H1 (cell line): Measurements from ENCODE around the gene AEBP1. TPM values are rescaled to one million over a fixed set of nuclear protein-coding genes. Genes with fewer than 3 reads are reported as not detected.

Source experiments
- CTCF ChIA-PET: fragments of 300-600 bp; sonication (Branson Sonifier 250); formaldehyde crosslinking; loops from one replicate; lab custom pipeline; 2021; ENCODE audit not compliant: partially characterized antibody; lab: Charles Lee
- POLR2A ChIA-PET: fragments of 300-600 bp; sonication (Branson Sonifier 250); formaldehyde crosslinking; loops from one replicate; lab custom pipeline; 2021; ENCODE audit warnings: inconsistent platforms; ENCODE audit not compliant: partially characterized antibody; lab: Charles Lee
- DNase-seq, 2 experiments: peaks; one replicate each; pipeline versions ENCODE4 v3.0.0 to v3.0.0-alpha.2; 2010 to 2022; ENCODE audit warnings: low spot score in 2 of 2, low read depth in 1 of 2, mixed read lengths in 1 of 2
- FAIRE-seq: peaks from 2 replicates; lab custom pipeline; 2011; peaks lifted over from hg19 to GRCh38; lab: Jason Lieb, UNC
- H2AFZ ChIP-seq: 2 replicates; pipeline ENCODE4 v1.8.1; 2012; ENCODE audit warnings: low read length, inconsistent platforms
- H2AK5ac ChIP-seq: 2 replicates; pipeline ENCODE4 v1.6.1; 2013; ENCODE audit warnings: low read depth, low read length
- H2BK120ac ChIP-seq: replicated peaks from 2 replicates; pipeline ENCODE3; 2013; ENCODE audit warnings: low read depth, low read length, inconsistent platforms
- H2BK12ac ChIP-seq: 2 replicates; pipeline ENCODE4 v1.6.1; 2013; ENCODE audit warnings: low read depth, low read length
- H2BK15ac ChIP-seq: 2 replicates; pipeline ENCODE4 v1.6.1; 2013; ENCODE audit warnings: low read length
- H2BK20ac ChIP-seq: 2 replicates; pipeline ENCODE4 v1.6.1; 2013; ENCODE audit warnings: low read length
- H2BK5ac ChIP-seq: 2 replicates; pipeline ENCODE4 v1.6.1; 2013; ENCODE audit warnings: low read depth, low read length
- H3K14ac ChIP-seq: 2 replicates; pipeline ENCODE4 v1.6.1; 2013; ENCODE audit warnings: inconsistent platforms; ENCODE audit not compliant: insufficient read length
- H3K18ac ChIP-seq: 2 replicates; pipeline ENCODE4 v1.6.1; 2013; ENCODE audit warnings: low read length; ENCODE audit errors: extremely low read depth
- H3K23ac ChIP-seq: 2 replicates; pipeline ENCODE4 v1.6.1; 2013; ENCODE audit warnings: inconsistent platforms; ENCODE audit not compliant: insufficient read length
- H3K23me2 ChIP-seq: 2 replicates; pipeline ENCODE4 v1.6.1; 2013; ENCODE audit warnings: low read depth, low read length
- H3K27ac ChIP-seq: 2 replicates; pipeline ENCODE4 v1.6.1; 2011; ENCODE audit warnings: low read depth, low read length, inconsistent platforms
- H3K27me3 ChIP-seq, 4 experiments: replicated peaks in 1 of 4; 1 replicate in 1 of 4; 2 replicates in 3 of 4; pipeline versions ENCODE4 v1.6.1 to v1.8.1; 2011 to 2013; ENCODE audit warnings: low read length in 3 of 4, mild to moderate bottlenecking in 3 of 4, inconsistent platforms in 2 of 4, mixed read lengths in 2 of 4, moderate library complexity in 1 of 4; ENCODE audit not compliant: control insufficient read depth in 3 of 4, insufficient read depth in 3 of 4; ENCODE audit errors: extremely low read depth in 1 of 4
- H3K36me3 ChIP-seq, 4 experiments: 2 replicates each; pipeline versions ENCODE4 v1.6.1 to v1.8.1; 2011 to 2013; ENCODE audit warnings: mild to moderate bottlenecking in 4 of 4, low read length in 3 of 4, moderate library complexity in 2 of 4, control low read depth in 1 of 4, inconsistent platforms in 1 of 4; ENCODE audit not compliant: insufficient read depth in 4 of 4, control insufficient read depth in 2 of 4
- H3K4ac ChIP-seq: replicated peaks from 2 replicates; pipeline ENCODE3; 2013; ENCODE audit warnings: low read length, low read depth, mixed read lengths, inconsistent platforms; ENCODE audit not compliant: insufficient read length
- H3K4me1 ChIP-seq, 4 experiments: replicated peaks in 1 of 4; 1 replicate in 1 of 4; 2 replicates in 3 of 4; pipeline versions ENCODE4 v1.6.1 to v1.8.1; 2011 to 2013; ENCODE audit warnings: low read length in 3 of 4, inconsistent platforms in 2 of 4, mixed read lengths in 1 of 4; ENCODE audit not compliant: insufficient read depth in 4 of 4, control insufficient read depth in 3 of 4
- H3K4me2 ChIP-seq, 2 experiments: 2 replicates each; pipeline versions ENCODE4 v1.6.1 to v1.8.1; 2011 to 2013; ENCODE audit warnings: low read depth in 2 of 2, low read length in 2 of 2, control low read depth in 1 of 2, inconsistent platforms in 1 of 2, mild to moderate bottlenecking in 1 of 2; ENCODE audit not compliant: insufficient read depth in 1 of 2
- H3K4me3 ChIP-seq, 4 experiments: fragments of 200-600, 300-600 bp in 1 of 4; sonication (generic), shearing (Covaris generic), sonication (Bioruptor Twin) in 1 of 4; 2 replicates each; pipeline versions ENCODE4 v1.5.1 to v1.8.1; 2011 to 2016; ENCODE audit warnings: low read length in 4 of 4, low read depth in 3 of 4, control low read depth in 2 of 4, inconsistent platforms in 2 of 4, mild to moderate bottlenecking in 2 of 4, mixed read lengths in 1 of 4, moderate library complexity in 1 of 4; ENCODE audit not compliant: insufficient read depth in 2 of 4; ENCODE audit errors: extremely low read depth in 1 of 4
- H3K56ac ChIP-seq: replicated peaks from 2 replicates; pipeline ENCODE3; 2013; ENCODE audit warnings: low read depth, mild to moderate bottlenecking, mixed read lengths, low read length, inconsistent platforms; ENCODE audit not compliant: insufficient read length
- H3K79me1 ChIP-seq: 2 replicates; pipeline ENCODE4 v1.6.1; 2013; ENCODE audit warnings: low read depth, low read length, control low read depth
- H3K79me2 ChIP-seq, 2 experiments: 2 replicates each; pipeline versions ENCODE4 v1.6.1 to v1.8.1; 2012 to 2013; ENCODE audit warnings: low read length in 2 of 2, mild to moderate bottlenecking in 2 of 2, inconsistent platforms in 1 of 2; ENCODE audit not compliant: insufficient read depth in 2 of 2, control insufficient read depth in 1 of 2
- H3K9ac ChIP-seq, 4 experiments: replicated peaks in 1 of 4; 1 replicate in 1 of 4; 2 replicates in 3 of 4; pipeline versions ENCODE4 v1.6.1 to v1.8.1; 2011 to 2013; ENCODE audit warnings: low read depth in 3 of 4, low read length in 3 of 4, control low read depth in 2 of 4, mild to moderate bottlenecking in 2 of 4, moderate library complexity in 2 of 4, inconsistent platforms in 1 of 4; ENCODE audit errors: extremely low read depth in 1 of 4
- H3K9me3 ChIP-seq, 2 experiments: 2 replicates each; pipeline versions ENCODE4 v1.6.1 to v1.8.1; 2012 to 2013; ENCODE audit warnings: mild to moderate bottlenecking in 2 of 2, moderate library complexity in 2 of 2, control low read depth in 1 of 2, inconsistent platforms in 1 of 2, low read depth in 1 of 2, low read length in 1 of 2, mixed read lengths in 1 of 2; ENCODE audit not compliant: insufficient read depth in 2 of 2
- H4K20me1 ChIP-seq, 2 experiments: replicated peaks in 1 of 2; 2 replicates each; pipeline versions ENCODE3 to v1.8.1; 2011 to 2013; ENCODE audit warnings: inconsistent platforms in 2 of 2, low read length in 2 of 2, mild to moderate bottlenecking in 1 of 2; ENCODE audit not compliant: insufficient read depth in 2 of 2, control insufficient read depth in 1 of 2
- H4K5ac ChIP-seq: 2 replicates; pipeline ENCODE4 v1.6.1; 2013; ENCODE audit warnings: low read length, low read depth, mixed read lengths, inconsistent platforms; ENCODE audit not compliant: insufficient read length
- H4K8ac ChIP-seq: 2 replicates; pipeline ENCODE4 v1.8.0; 2013; ENCODE audit warnings: mild to moderate bottlenecking, moderate library complexity, low read length, inconsistent platforms; ENCODE audit not compliant: insufficient read depth; ENCODE audit errors: extremely low read depth
- H4K91ac ChIP-seq: replicated peaks from 2 replicates; pipeline ENCODE3; 2013; ENCODE audit warnings: low read length, mixed read lengths, inconsistent platforms; ENCODE audit not compliant: insufficient read length
- BACH1 ChIP-seq: IDR thresholded peaks from 2 replicates; pipeline ENCODE4 v1.6.1; 2012; ENCODE audit warnings: low read length, improper control_type of control experiment
- BRCA1 ChIP-seq: IDR thresholded peaks from 2 replicates; pipeline ENCODE4 v1.6.1; 2012; ENCODE audit warnings: low read depth, low read length, improper control_type of control experiment
- CBX5 ChIP-seq: fragments of 300-800, 300-1000 bp; sonication (generic); IDR thresholded peaks from 2 replicates; pipeline ENCODE4 v1.7.1; 2016; ENCODE audit warnings: antibody characterized with exemption, low read length, low read depth
- CEBPB ChIP-seq: IDR thresholded peaks from 2 replicates; pipeline ENCODE4 v1.6.1; 2012; ENCODE audit warnings: low read depth, low read length
- KDM4A ChIP-seq: IDR thresholded peaks from one replicate; pipeline ENCODE4 v1.7.1; 2012; ENCODE audit warnings: low read depth, mild to moderate bottlenecking, moderate library complexity, low read length, inconsistent platforms; ENCODE audit not compliant: severe bottlenecking
- PHF8 ChIP-seq: fragments of 200-600 bp; sonication (generic); conservative IDR thresholded peaks from 2 replicates; pipeline ENCODE4 v1.7.1; 2012; ENCODE audit warnings: low read depth, mild to moderate bottlenecking, inconsistent platforms, low read length, moderate library complexity
- SAP30 ChIP-seq: fragments of 300-600 bp; sonication (generic); IDR thresholded peaks from 2 replicates; pipeline ENCODE4 v1.7.1; 2012; ENCODE audit warnings: low read length, moderate library complexity, mild to moderate bottlenecking, inconsistent platforms; ENCODE audit not compliant: insufficient read depth, insufficient replicate concordance
- SIN3A ChIP-seq, 2 experiments: IDR thresholded peaks in 1 of 2; conservative IDR thresholded peaks in 1 of 2; 2 replicates each; pipeline ENCODE4 v1.6.1; 2011 to 2012; ENCODE audit warnings: low read length in 2 of 2, improper control_type of control experiment in 1 of 2, low read depth in 1 of 2, mild to moderate bottlenecking in 1 of 2
- SIX5 ChIP-seq: IDR thresholded peaks from 2 replicates; pipeline ENCODE4 v1.6.1; 2011; ENCODE audit warnings: mild to moderate bottlenecking, low read depth, low read length
- WGBS, 2 experiments: shearing (Covaris generic) in 1 of 2; methylation state at CpG; one replicate each; pipeline versions ENCODE4 v1.1.6 to v1.1.7; 2013 to 2015; ENCODE audit warnings: low lambda C conversion rate in 2 of 2, mixed read lengths in 2 of 2, inconsistent platforms in 1 of 2, low coverage in 1 of 2, missing lambda C conversion rate in 1 of 2; ENCODE audit not compliant: insufficient replicate concordance in 2 of 2, insufficient coverage in 1 of 2, insufficient read length in 1 of 2; ENCODE audit errors: extremely low coverage in 1 of 2, missing lambda C conversion rate in 1 of 2; 5-methylcytosine and 5-hydroxymethylcytosine counted together
- polyA plus RNA-seq, 7 experiments: library from polyadenylated mRNA; depleted of rRNA in 3 of 7; stranded (reverse) in 5 of 7; unstranded in 2 of 7; fragments of >200 nt in 5 of 7; fragments of 200-250 nt in 2 of 7; gene quantifications; 1 replicate in 5 of 7; 2 replicates in 1 of 7; 4 replicates in 1 of 7; pipeline versions ENCODE4 v1.2.1 to v1.2.3, GENCODE V29; 2011 to 2013; ENCODE audit warnings: missing spikeins in 2 of 7, mixed read lengths in 2 of 7
- total RNA-seq: library from RNA; stranded (reverse); fragmentation: NEBNext Ultra II Directional; extraction: Animal tissue kit (Norgen Biotek cat#: 25700); gene quantifications from 2 replicates; pipeline ENCODE4 v1.2.1, GENCODE V29; 2021

The AEBP1 gene
- total and polyA plus RNA-seq, 2 of the 8 experiments (the other 6 are each of a cell fraction or from before 2014, with no cell fraction given), result 10.4 to 41.2 TPM

DNA sequence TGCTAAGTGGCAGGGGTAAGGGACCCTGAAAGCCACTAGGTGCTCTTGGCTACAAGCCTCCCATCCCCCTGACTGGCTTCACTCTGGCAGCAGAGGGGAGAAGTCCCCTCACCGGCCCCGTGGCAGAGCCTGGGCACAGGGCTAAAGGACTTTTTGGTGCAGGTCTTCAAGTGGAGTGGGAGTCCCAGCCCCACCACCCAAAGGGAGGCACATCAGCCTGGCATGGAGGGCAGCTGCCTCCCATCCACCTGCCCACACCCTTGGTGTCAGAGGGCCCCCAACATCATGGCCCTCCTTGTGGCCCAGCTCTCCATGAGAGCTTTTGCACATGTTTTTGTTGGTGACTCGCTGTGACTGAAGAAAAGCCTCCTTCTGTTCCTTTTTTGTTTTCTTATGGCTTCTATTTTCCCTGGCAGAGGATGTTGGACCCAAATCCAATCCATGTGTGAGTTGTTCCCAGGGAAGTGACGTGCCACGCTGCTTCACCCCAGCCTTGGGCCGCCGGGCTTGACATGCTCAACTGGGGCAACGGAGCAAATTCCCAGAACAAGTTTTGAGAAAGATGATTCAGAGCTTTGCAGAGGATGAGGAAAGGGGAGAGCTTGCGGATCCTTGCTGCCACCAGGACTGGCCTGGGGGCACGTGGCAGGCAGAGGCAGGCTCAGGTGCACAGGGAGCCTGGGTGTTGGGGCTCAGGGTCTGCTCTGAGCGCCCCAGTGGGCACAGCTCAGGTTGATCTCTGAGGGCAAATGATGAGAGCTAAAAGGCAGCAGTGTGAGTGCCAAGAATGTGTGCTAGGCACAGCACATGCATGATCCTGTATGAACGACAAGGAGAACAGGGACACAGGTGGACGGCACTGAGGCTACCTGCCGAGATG is 1.9 kb upstream of the AEBP1 start:
- TF ChIP-seq BRCA1, result no peak
- no peak for TF ChIP-seq KDM4A
- no peak for TF ChIP-seq CEBPB
- no peak for TF ChIP-seq SAP30
- TF ChIP-seq CBX5, result no peak
- no peak for TF ChIP-seq PHF8
- no peak for TF ChIP-seq SIN3A (conservative IDR thresholded peaks at IDR 0.05 in 1 of 2, IDR thresholded peaks at IDR 0.05 in 1 of 2; ENCODE audit: low read depth in 1 of 2, low read length in 2 of 2)
- TF ChIP-seq SIX5, result no peak
- no peak for TF ChIP-seq BACH1
- no peak overlapping the region for H3K4ac ChIP-seq
- no peak overlapping the region for H2BK120ac ChIP-seq
- H3K9ac ChIP-seq, result no peak overlapping the region
- no peak overlapping the region for H2BK12ac ChIP-seq
- H3K23me2 ChIP-seq, result peaks cover 15% of the 10 kb centered on the region
- H2BK20ac ChIP-seq, result no peak overlapping the region
- POLR2A ChIA-PET, result interaction anchor here (0.9 to 2.8 kb wide), 3 partner anchors 10 to 34 kb away, joined by 3 to 8 read pairs (median 5); partner anchors contain the start of gene POLD2
- no peak overlapping the region for H3K56ac ChIP-seq
- peak overlapping the region; percentile 11 for H4K8ac ChIP-seq
- DNase-seq (no peak), FAIRE-seq (no peak)
- H3K27ac ChIP-seq, result no peak overlapping the region
- peak overlapping the region; percentile 81; the same call in 1 of the 2 replicates for H2BK15ac ChIP-seq
- WGBS, 2 experiments, result 89% methylated on average over 13 of the region's 14 CpGs; no CpG with 5 or more reads in 1 of the 2 experiments
- no peak overlapping the region for H2AK5ac ChIP-seq
- peak overlapping the region; percentile 17 for H4K91ac ChIP-seq
- H4K20me1 ChIP-seq, result peaks cover 2 to 3% of the 10 kb centered on the region in 2 experiments
- no peaks in the 10 kb centered on the region; a peak in 2 of 8 replicates for H3K36me3 ChIP-seq
- H3K23ac ChIP-seq, result no peak overlapping the region
- no peak overlapping the region for H3K18ac ChIP-seq
- CTCF ChIA-PET, result interaction anchor here (0.8 to 2.7 kb wide), 8 partner anchors 9 to 113 kb away, joined by 3 to 13 read pairs (median 3); no protein-coding TSS in a partner anchor
- peaks cover 0 to 29% (median 16%) of the 10 kb centered on the region in 4 experiments; a peak in 6 of 7 replicates for H3K27me3 ChIP-seq
- H3K79me1 ChIP-seq, result peaks cover 4% of the 10 kb centered on the region; the same call in 1 of the 2 replicates
- H3K4me2 ChIP-seq, result no peak overlapping the region; a peak in 1 of 4 replicates
- H3K9me3 ChIP-seq, result no peaks in the 10 kb centered on the region
- H3K4me1 ChIP-seq, result peaks cover 0 to 12% (median 9%) of the 10 kb centered on the region in 4 experiments; a peak in 6 of 7 replicates
- H2BK5ac ChIP-seq, result no peak overlapping the region
- H4K5ac ChIP-seq, result no peak overlapping the region
- H3K4me3 ChIP-seq, result no peak overlapping the region
- no peak overlapping the region for H3K14ac ChIP-seq
- H3K79me2 ChIP-seq, result no peaks in the 10 kb centered on the region; a peak in 1 of 4 replicates
- no peak overlapping the region for H2AFZ ChIP-seq
